Mesothelial cell of epicardium (in vitro differentiated cells): ENCODE data around the gene PRDM10. TPM values are rescaled to one million over a fixed set of nuclear protein-coding genes. Genes with fewer than 3 reads are reported as not detected.

Experiments
- DNase-seq, 2 experiments: peaks; one replicate each; pipeline ENCODE4 v3.0.0; 2021; ENCODE audit warnings: low spot score in 2 of 2; ENCODE audit not compliant: unreplicated experiment in 2 of 2
- H3K27ac Mint-ChIP-seq: 2 replicates; pipeline ENCODE4 v1.8.0; 2021; ENCODE audit warnings: mixed read lengths
- H3K27me3 Mint-ChIP-seq: 2 replicates; pipeline ENCODE4 v1.8.0; 2021; ENCODE audit warnings: low read depth, mixed read lengths
- H3K36me3 Mint-ChIP-seq: 2 replicates; pipeline ENCODE4 v1.8.0; 2021; ENCODE audit warnings: mixed read lengths
- H3K4me1 Mint-ChIP-seq: 2 replicates; pipeline ENCODE4 v1.8.0; 2021; ENCODE audit warnings: mixed read lengths
- H3K4me3 Mint-ChIP-seq: 2 replicates; pipeline ENCODE4 v1.8.0; 2021; ENCODE audit warnings: mild to moderate bottlenecking, moderate library complexity, mixed read lengths
- H3K9me3 Mint-ChIP-seq: 2 replicates; pipeline ENCODE4 v1.8.0; 2021; ENCODE audit warnings: mixed read lengths
- total RNA-seq: library from RNA; stranded (reverse); gene quantifications from 3 replicates; pipeline ENCODE4 v1.2.1, GENCODE V29; 2021
- TF ChIP-seq, protein P1 (sequence below): fragments of 200-600 bp; sonication (generic); IDR thresholded peaks from one replicate; pipeline ENCODE4 v1.5.0; 2021; ENCODE audit warnings: antibody characterized with exemption; ENCODE audit not compliant: unreplicated experiment

The PRDM10 gene
- total RNA-seq, 1 donor from 2014 or later = 17.8 TPM

- Mint-ChIP-seq H3K27ac (no peak overlapping the region), H3K4me3 (no peak overlapping the region), H3K27me3 (no peaks in the 10 kb centered on the region), H3K4me1 (peaks cover 26% of the 10 kb centered on the region), H3K9me3 (no peaks in the 10 kb centered on the region), H3K36me3 (peaks cover 7% of the 10 kb centered on the region)
- DNase-seq = no peak
- TF ChIP-seq, protein P1, sequence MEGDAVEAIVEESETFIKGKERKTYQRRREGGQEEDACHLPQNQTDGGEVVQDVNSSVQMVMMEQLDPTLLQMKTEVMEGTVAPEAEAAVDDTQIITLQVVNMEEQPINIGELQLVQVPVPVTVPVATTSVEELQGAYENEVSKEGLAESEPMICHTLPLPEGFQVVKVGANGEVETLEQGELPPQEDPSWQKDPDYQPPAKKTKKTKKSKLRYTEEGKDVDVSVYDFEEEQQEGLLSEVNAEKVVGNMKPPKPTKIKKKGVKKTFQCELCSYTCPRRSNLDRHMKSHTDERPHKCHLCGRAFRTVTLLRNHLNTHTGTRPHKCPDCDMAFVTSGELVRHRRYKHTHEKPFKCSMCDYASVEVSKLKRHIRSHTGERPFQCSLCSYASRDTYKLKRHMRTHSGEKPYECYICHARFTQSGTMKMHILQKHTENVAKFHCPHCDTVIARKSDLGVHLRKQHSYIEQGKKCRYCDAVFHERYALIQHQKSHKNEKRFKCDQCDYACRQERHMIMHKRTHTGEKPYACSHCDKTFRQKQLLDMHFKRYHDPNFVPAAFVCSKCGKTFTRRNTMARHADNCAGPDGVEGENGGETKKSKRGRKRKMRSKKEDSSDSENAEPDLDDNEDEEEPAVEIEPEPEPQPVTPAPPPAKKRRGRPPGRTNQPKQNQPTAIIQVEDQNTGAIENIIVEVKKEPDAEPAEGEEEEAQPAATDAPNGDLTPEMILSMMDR = no peak
Observed at GRCh38 chr11:129951866-129952262, 50.8 kb downstream of the PRDM10 start.

DNA sequence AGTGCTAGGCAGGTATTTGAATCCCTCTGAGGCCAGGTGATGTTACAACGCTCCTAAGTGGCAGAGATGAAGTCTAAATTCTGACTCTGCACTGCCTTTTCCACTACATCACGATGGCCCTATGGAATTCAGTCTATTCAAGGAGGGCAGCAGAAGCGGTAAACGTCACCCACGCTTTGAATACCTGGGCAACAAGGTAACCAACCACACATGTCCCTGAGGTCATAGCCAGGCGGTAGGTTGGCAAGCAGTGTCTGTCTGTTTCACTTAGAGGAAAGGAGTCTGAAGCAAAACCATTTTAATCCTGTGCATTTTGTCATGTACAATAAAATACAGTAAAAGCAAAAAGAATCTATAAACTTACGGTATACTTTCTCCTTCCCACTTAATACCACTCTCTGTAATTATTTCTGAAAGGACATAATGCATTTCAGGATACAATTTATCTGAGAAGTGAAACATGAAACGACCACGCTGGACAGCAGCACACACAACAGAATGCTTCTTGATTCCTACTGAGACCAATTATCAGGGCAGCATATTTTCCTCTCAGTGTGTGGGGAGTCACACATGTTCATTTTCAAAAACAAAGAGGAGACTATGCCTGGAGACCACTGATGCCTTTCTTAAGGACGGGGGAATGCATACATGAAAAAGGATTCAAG is 51.3 kb downstream of the PRDM10 start:
- Mint-ChIP-seq H3K36me3 (peaks cover 10% of the 10 kb centered on the region), H3K9me3 (no peaks in the 10 kb centered on the region), H3K27ac (peak overlapping the region; percentile 23), H3K27me3 (no peaks in the 10 kb centered on the region), H3K4me1 (peaks cover 26% of the 10 kb centered on the region), H3K4me3 (no peak overlapping the region)
- TF ChIP-seq, protein P1 = no peak
- no peak for DNase-seq

DNA sequence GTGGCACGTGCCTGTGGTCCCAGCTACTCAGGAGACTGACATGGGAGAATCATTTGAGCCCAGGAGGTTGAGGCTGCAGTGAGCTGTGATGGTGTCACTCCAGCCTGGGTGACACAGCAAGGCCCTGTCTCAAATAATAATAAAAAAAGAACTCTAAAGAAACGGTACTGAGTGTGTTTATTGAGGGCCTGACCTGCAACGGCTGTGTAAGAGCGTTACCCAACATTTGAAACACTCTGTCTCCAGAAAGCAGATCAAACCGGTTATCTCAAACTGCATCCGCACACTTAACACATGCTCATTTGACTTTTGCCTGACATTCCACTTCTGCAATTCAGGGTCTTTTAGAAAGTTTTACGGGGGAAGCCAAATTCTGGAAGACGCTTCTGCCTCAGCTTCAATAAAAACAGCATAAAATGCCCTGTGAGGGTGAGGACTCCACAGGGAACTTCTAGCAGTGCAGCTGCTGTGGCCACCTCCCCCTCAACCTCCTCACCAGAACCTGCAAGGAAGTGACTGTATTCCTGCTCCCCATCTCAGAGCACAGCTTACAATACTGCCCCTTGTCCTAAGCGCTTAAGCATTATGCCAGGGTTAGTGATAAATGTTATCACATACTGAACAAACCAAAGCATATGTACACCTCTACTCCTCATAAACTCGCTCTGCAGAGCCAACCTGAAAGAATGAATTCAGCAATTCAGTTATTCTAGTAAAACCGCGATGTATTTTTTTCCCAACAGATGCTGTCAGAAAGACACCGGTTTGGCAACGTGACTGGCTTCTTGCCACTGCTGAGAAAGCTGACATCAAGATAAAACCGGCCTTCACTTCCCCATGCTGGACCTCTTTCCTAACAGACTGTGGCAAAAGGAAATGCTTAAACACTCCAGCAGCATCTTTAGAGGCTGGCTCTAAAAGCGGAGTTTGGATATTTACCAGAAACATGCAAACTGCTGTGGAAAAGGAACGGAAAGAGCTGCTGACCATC is 52.2 kb downstream of the PRDM10 start:
- Mint-ChIP-seq H3K4me3 (no peak overlapping the region), H3K9me3 (no peaks in the 10 kb centered on the region), H3K27me3 (no peaks in the 10 kb centered on the region), H3K36me3 (peaks cover 12% of the 10 kb centered on the region), H3K4me1 (peaks cover 26% of the 10 kb centered on the region), H3K27ac (peak overlapping the region; percentile 23)
- TF ChIP-seq, protein P1 = no peak
- no peak for DNase-seq

- no peaks in the 10 kb centered on the region for H3K27me3 Mint-ChIP-seq
- no peak overlapping the region for H3K4me3 Mint-ChIP-seq
- no peak overlapping the region for H3K27ac Mint-ChIP-seq
- H3K36me3 Mint-ChIP-seq = peaks cover 17% of the 10 kb centered on the region
- DNase-seq = no peak
- peaks cover 26% of the 10 kb centered on the region for H3K4me1 Mint-ChIP-seq
- TF ChIP-seq, protein P1 = no peak
- H3K9me3 Mint-ChIP-seq = no peaks in the 10 kb centered on the region
Observed at GRCh38 chr11:129948926-129949466, 53.6 kb downstream of the PRDM10 start.

- Mint-ChIP-seq H3K27ac (no peak overlapping the region), H3K36me3 (peaks cover 19% of the 10 kb centered on the region), H3K4me1 (peaks cover 28% of the 10 kb centered on the region), H3K9me3 (no peaks in the 10 kb centered on the region), H3K4me3 (no peak overlapping the region), H3K27me3 (no peaks in the 10 kb centered on the region)
- TF ChIP-seq, protein P1 = no peak
- DNase-seq = no peak
Observed at GRCh38 chr11:129947474-129947873, 55.2 kb downstream of the PRDM10 start.
